ENCODE results near the gene DYNLRB2.

Gene DYNLRB2

GRCh38 chr16:80509872-80510271 is 30.9 kb upstream of the DYNLRB2 start:
- Histone ChIP-seq H3K9me3 (no peaks in the 10 kb centered on the region), H3K4me3 (ENCODE audit: low read depth in 1 of 2, low read length in 1 of 2) (no peak overlapping the region), H3K27me3 (no peaks in the 10 kb centered on the region), H3K27ac (no peak overlapping the region), H3K36me3 (no peaks in the 10 kb centered on the region), H3K4me1 (ENCODE audit: control insufficient read depth in 1 of 2, insufficient read depth in 1 of 2, low read depth in 1 of 2, low read length in 1 of 2) (no peaks in the 10 kb centered on the region)
- TF ChIP-seq CTCF (IDR thresholded peaks at IDR 0.05), result no peak

DNA sequence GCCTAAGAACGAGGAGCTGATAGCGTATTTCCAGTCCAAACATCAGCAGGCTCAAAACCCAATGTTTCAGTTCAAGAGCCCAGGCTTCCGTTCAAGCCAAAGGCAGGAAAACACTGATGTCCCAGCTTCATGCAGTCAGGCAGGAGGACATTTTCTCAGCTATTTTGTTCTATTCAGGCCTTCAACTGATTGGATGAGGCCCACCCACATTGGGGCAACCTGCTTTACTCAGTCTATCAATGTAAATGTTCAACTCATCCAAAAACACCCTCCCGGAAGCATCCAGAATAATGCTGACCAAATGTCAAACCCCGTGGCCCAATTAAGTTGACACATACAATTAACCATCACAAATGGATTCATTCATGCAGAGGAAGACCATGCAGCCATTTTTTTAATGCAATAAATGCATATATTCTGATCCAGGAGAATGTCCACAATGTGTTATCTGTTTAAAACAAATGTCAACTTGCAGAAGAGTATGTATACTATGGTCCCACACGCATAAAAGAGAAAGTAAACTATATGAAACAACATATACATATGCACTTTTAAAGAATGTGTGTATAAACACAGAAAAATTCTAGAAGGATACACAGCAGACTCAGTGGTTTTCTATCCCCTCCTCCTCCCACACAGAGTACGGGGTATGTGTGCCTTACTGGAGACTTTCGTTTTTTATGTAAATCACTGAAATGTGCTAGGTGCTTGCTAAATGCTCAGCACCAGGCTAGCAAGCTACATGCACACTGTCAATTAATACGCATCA is 28.8 kb upstream of the DYNLRB2 start:
- Histone ChIP-seq H3K4me1 (ENCODE audit: control insufficient read depth in 1 of 2, insufficient read depth in 1 of 2, low read depth in 1 of 2, low read length in 1 of 2) (no peaks in the 10 kb centered on the region), H3K27ac (no peak overlapping the region), H3K36me3 (no peaks in the 10 kb centered on the region), H3K9me3 (no peaks in the 10 kb centered on the region), H3K4me3 (ENCODE audit: low read depth in 1 of 2, low read length in 1 of 2) (no peak overlapping the region), H3K27me3 (no peaks in the 10 kb centered on the region)
- no peak for TF ChIP-seq CTCF (IDR thresholded peaks at IDR 0.05)

- no peak for TF ChIP-seq CTCF (IDR thresholded peaks at IDR 0.05)
Observed at GRCh38 chr16:80512593-80512853, 28.3 kb upstream of the DYNLRB2 start.

DNA sequence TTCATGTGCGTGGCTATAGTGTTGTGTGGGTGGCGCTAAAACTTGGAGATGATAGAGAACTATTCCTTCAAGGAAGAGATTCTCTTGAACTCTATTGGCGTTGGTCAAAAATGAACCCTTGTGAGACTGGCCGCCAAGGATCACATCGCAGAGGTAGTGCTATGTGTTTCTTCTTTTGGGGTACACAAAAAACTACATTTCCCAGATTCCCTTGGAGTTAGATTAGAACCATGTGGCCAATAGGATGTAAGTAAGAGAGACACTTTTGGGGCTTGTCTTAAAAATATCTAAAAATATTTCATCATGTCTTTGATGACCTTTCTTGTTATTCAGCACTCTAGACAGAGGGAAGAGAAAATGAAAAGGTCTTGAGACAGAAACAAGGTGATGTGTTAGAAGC is 25.4 kb upstream of the DYNLRB2 start:
- Histone ChIP-seq H3K4me1 (ENCODE audit: control insufficient read depth in 1 of 2, insufficient read depth in 1 of 2, low read depth in 1 of 2, low read length in 1 of 2) (no peaks in the 10 kb centered on the region), H3K9me3 (no peaks in the 10 kb centered on the region), H3K27ac (no peak overlapping the region), H3K4me3 (ENCODE audit: low read depth in 1 of 2, low read length in 1 of 2) (no peak overlapping the region), H3K36me3 (no peaks in the 10 kb centered on the region), H3K27me3 (no peaks in the 10 kb centered on the region)
- TF ChIP-seq CTCF (IDR thresholded peaks at IDR 0.05), result no peak

More at GRCh38 chr16:80512593-80512853, 28.3 kb upstream of the DYNLRB2 start:
- Histone ChIP-seq H3K4me1 (ENCODE audit: control insufficient read depth in 1 of 2, insufficient read depth in 1 of 2, low read depth in 1 of 2, low read length in 1 of 2) (no peaks in the 10 kb centered on the region), H3K27me3 (no peaks in the 10 kb centered on the region), H3K36me3 (no peaks in the 10 kb centered on the region), H3K27ac (no peak overlapping the region), H3K4me3 (ENCODE audit: low read depth in 1 of 2, low read length in 1 of 2) (no peak overlapping the region), H3K9me3 (no peaks in the 10 kb centered on the region)

DNA sequence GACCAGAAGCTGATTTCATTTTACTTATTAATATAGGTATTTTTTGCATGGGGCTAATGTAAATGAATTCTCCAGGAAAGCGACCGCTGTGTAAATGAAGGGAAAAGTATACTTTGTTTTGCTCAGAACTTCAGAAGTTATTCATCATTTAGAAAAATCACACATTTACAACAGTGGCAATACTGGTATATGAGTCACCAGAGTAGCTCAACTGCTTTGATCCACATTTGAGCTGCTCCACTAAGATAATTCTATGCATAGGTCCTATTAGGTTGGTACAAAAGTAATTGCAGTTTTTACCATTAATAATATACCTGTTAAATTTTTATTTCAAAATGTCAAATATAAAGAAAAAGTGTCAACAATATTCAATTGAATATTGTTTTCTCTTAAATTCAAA is 22.9 kb upstream of the DYNLRB2 start:
- Histone ChIP-seq H3K27ac (no peak overlapping the region), H3K4me3 (ENCODE audit: low read depth in 1 of 2, low read length in 1 of 2) (no peak overlapping the region), H3K4me1 (ENCODE audit: control insufficient read depth in 1 of 2, insufficient read depth in 1 of 2, low read depth in 1 of 2, low read length in 1 of 2) (no peaks in the 10 kb centered on the region), H3K9me3 (no peaks in the 10 kb centered on the region), H3K27me3 (no peaks in the 10 kb centered on the region), H3K36me3 (no peaks in the 10 kb centered on the region)
- no peak for TF ChIP-seq CTCF (IDR thresholded peaks at IDR 0.05)

Measured in neutrophil (primary cell).